SK-MEL-5 (cell line): ENCODE results near the gene VIM. TPM values are rescaled to one million over a fixed set of nuclear protein-coding genes. Genes with fewer than 3 reads are reported as not detected.
"Not testable (repeated sequence)": the region's sequence is repeated elsewhere in the genome, so short reads cannot be mapped to it uniquely, and the experiment has no call there.

Experiments used
- DNase-seq: peaks from one replicate; pipeline ENCODE4 v3.0.0-alpha.2; 2016; ENCODE audit warnings: low read depth, low spot score
- in situ Hi-C: cut with HindIII; loops from 2 replicates; pipeline ENCODE4 v1.10.0; 2016; ENCODE audit warnings: low sequenced_read_pairs, high pct_unique_total_duplicates, low pct_unique_long_range_greater_than_20kb
- total RNA-seq: library from RNA; depleted of rRNA; stranded (reverse); fragments of >200 nt; shearing (Covaris generic); gene quantifications from 2 replicates; pipeline ENCODE4 v1.2.3, GENCODE V29; 2014

The VIM gene
- total RNA-seq, 1 experiment from 2014 or later: 2,306 TPM

DNA sequence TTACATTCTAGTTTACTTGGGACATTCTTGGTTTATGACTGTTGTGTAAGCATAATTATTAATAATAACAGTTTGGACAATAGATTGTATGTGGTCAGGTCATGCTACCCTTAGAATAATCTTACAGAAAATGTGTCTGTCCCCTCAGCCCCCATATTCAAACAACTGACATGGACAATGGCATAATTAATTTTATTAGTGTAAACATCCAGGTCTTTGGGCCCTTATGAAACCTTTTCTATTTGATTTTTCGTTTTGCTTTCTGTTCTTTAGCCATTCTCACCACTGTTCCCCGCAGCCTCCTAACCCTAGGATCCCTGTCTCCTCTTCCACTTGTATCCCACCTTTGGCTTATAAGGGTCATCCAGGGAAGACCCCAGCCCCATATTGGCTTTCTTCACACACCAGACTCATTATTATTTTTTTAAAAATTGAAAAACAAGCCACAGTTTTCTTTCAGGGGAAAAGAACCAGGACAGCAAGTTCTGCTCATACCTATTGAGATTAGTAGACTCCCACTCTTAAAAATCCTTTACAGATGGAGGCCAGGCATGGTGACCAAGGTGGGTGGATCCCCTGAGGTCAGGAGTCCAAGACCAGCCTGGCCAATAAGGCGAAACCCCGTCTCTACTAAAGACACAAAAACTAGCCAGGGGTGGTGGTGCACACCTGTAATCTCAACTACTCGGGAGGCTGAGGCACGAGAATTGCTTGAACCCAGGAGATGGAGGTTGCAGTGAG, 11.5 kb downstream of the VIM start:
- DNase-seq: no peak
- in situ Hi-C loops: loop anchor here (25.0 kb wide), 1 partner anchor 377 kb away; no protein-coding TSS in a partner anchor

DNA sequence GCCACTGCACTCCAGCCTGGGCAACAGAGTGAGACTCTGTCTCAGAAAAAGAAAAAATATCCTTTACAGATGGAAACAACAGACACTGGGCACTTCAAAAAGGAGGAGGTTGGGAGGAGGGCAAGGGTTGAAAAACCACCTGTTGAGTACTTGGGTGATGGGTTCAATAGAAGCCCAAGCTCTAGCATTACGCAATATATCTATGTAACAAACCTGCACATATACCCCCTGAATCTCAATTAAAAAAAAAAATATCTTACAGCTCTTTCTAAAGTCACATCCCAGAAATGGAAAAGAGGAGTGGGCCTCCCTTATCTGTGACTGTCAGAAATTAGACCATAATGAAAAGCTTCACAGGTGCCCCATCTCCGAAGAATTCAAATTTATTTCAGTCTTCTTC, 12.1 kb downstream of the VIM start:
- in situ Hi-C loops: loop anchor here (25.0 kb wide), 1 partner anchor 378 kb away; no protein-coding TSS in a partner anchor
- no peak for DNase-seq

- in situ Hi-C loops: loop anchor here (25.0 kb wide), 1 partner anchor 378 kb away; no protein-coding TSS in a partner anchor
- DNase-seq: no peak
Measured at GRCh38 chr10:17240616-17241015, 12.6 kb downstream of the VIM start.

DNA sequence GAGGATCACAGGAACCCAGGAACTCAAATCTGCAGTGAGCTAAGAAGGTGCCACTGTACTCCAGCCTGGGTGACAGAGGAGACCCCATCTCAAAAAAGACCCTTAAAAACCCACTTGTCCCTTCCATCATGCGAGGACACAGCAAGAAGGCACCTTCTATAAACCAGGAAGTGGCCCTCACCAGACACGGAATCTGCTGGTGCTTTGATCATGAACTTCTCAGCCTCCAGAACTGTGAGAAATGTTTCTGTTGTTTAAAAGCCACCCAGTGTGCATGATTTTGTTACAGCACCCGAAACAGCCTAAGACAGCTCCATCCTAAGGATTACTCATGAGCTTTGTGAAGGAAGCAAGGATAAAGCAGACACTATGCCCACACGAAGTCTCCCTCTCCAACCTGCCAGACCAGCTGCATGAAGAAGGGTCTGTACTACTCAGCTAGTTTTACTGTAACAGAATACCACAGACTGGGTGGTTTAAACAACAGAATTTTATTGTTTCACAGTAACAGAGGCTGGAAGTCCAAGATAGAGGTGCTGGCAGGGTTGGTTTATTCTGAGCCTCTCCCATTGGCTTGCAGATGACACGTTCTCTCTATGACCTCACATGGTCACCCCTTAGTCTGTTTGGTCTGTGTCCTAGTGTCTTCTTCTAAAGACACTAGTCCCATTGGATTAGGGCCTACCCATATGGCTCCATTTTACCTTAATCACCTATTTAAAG, 13.7 kb downstream of the VIM start:
- in situ Hi-C loops: loop anchor here (25.0 kb wide), 1 partner anchor 379 kb away; no protein-coding TSS in a partner anchor
- no peak for DNase-seq

DNA sequence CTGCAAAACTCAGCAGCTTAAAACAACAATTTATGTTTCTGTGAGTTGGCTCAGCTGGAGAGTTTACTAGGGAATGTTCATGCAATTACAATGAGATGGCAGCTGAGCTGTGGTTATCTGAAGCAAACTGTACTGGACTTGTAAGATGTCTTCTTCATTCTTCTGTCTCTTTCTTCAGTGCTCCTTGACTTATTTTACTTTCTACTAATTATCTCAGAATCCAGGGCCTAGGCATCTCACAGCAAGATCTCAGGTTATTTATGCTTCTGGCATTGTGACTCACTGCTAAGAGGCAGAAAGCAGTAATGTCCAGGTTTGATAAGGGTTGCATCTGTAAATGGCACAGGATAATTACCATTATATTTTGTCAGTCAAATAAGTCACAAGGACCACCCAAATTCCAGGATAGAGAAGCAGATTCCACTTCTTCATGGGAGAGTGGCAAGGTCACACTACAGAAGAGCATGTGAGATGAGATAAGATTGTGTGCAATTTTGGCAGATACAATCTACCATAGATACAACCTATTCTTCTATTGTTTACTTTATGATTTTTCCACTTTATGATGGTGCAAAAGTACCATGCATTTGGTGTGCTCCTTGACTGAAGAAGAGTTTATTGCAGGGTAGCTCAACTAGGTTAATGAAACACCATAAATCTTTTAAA, 16.8 kb downstream of the VIM start:
- in situ Hi-C loops: loop anchor here (25.0 kb wide), 1 partner anchor 383 kb away; no protein-coding TSS in a partner anchor

DNA sequence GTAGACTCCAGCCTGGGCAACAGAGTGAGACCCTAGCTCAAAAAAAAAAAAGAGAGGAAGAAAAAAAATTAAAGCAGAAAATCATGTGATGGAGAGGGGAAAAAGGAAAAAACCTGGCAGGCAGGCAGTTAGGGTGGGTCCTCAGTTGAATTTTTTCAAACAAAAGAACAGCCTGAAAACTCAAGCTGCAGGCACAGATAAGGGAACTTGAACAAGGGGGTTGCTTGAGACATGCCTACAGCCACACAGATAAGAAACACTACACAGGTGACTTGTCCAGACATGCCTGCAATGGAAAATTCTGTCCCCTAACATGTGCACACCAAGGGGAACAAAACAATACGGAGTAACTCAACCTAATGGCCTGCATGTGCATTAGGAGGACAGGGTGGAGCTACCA, 19.2 kb downstream of the VIM start:
- in situ Hi-C loops: loop anchor here (25.0 kb wide), 1 partner anchor 385 kb away; no protein-coding TSS in a partner anchor
- DNase-seq: no peak

More for the DNA sequence above, 16.8 kb downstream of the VIM start:
- DNase-seq: no peak

DNA sequence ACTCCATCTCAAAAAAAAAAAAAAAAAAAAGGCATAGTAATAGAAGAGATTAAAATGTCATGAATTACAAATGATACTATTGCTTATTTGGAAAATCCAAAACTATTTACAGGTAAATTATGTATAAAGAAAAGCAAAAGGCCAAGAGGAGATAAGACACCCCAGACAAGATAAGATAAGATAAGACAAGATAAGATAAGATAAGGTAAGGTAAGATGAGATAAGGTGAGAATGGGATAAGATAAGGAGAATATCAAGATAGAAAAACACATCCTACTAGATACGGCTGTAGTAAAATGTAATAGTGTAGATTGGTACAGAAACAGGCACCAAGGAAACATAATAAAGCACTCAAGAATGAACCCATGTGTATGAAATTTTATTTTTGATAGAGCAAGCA, 20.9 kb downstream of the VIM start:
- in situ Hi-C loops: loop anchor here (25.0 kb wide), 1 partner anchor 387 kb away; no protein-coding TSS in a partner anchor
- DNase-seq: no peak

DNA sequence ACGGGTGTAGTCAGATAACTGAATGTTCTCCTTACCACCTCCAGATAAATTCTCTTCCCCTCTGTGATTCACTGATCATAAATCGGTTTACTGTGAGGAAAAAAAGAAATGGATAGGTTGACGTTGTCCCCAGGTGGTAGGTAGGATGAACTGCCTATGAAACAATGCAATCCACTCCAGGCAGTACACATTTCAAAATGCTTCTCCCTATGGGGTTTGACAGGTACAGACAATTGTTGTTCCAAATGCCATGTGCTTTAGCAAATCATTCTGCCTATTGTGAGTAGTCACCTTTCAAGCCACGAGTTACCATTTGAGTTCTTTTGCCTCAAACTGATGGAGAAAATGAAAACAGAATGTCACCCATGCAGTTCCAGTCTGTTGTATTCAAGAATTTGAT, 21.8 kb downstream of the VIM start:
- no peak for DNase-seq

GRCh38 chr10:17250736-17251135, 22.7 kb downstream of the VIM start:
- in situ Hi-C loops: no loop called here
- no peak for DNase-seq

More for the DNA sequence above, 21.8 kb downstream of the VIM start:
- in situ Hi-C loops: loop anchor here (25.0 kb wide), 1 partner anchor 388 kb away; no protein-coding TSS in a partner anchor

DNA sequence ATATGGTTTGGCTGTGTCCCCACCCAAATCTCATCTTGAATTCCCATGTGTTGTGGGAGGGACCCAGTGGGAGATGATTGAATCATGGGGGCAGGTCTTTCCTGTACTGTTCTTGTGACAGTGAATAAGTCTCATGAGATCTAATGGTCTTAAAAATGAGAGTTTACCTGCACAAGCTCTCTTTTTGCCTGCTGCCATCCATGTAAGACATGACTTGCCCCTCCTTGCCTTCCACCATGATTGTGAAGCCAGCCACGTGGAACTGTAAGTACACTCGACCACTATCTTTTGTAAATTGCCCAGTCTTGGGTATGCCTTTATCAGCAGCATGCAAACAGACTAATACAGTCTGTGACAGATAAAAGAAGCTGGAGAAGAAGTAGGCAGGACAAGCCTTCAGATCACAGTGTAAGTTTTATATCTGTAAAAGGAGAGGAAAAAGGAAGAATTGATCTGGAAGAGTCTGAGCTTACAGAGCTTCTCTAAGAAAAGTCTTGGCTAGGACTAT, 26.6 kb downstream of the VIM start:
- in situ Hi-C loops, DNase-seq: not testable (repeated sequence)

GRCh38 chr10:17255512-17255911, 27.5 kb downstream of the VIM start:
- in situ Hi-C loops: no loop called here

DNA sequence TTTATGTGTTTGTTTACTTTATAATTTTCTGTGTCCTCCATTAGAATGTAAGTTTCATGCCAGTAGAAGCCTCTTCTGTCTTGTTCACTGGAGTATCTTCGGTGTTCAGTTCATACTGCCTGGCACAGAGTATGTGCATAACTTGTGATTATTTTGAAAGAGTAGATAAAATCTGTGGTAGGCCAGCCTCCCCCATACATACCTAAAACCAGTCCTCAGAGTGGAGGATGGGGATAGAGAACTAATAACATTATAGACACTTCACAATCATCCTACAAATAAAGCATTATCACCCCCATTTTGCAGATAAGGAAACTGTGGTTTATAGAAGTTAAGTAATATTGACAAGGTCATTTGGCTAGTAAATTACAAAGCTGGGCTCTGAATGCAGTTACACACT, 28.0 kb downstream of the VIM start:
- no peak for DNase-seq
- in situ Hi-C loops: no loop called here

More at GRCh38 chr10:17255512-17255911, 27.5 kb downstream of the VIM start:
- DNase-seq: no peak

GRCh38 chr10:17256627-17257026, 28.6 kb downstream of the VIM start:
- in situ Hi-C loops: no loop called here
- no peak for DNase-seq

- in situ Hi-C loops: no loop called here
- peak; percentile 79 for DNase-seq
Measured at GRCh38 chr10:17257466-17258321, 29.7 kb downstream of the VIM start.

DNA sequence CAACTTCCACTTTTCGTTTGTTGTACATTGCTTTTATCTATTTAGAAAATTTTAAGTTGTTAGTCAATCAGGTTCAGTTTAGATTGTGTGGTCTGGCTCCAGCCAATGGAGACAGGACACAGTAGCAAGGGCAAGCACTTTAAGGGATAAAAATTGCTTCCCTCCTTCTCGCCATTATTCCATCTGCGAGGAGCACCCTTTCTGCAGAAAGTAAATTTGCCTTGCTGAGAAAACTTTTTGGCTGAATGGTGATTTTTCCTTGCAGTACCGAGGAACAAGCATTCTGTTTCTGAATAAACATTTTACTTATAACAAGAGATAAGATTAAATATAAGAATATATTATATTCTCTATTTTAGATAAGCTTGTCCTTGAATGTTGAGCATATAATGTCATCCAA, 34.5 kb downstream of the VIM start:
- in situ Hi-C loops: no loop called here
- DNase-seq: no peak

GRCh38 chr10:17263580-17263979, 35.5 kb downstream of the VIM start:
- in situ Hi-C loops: no loop called here
- DNase-seq: no peak

DNA sequence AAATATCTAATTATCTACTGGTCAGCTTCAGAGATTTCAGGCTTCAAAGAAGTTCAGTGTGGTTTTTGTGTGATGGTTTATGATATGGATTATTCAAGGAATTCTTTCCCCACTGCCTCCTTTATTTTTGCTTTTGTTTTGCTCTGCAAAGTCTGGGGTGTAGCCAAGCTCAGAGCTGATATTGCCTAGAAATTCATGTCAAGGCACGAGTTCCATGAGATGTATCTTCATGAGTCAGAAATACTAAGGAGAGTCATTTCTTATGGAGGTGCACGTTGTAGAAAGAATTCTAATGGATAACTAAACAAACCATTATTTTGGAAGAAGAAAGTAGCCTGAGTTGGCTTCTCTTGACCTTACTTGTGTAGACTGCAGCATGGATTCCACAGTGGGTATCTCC, 37.4 kb downstream of the VIM start:
- DNase-seq: no peak
- in situ Hi-C loops: no loop called here
